ENCODE data around the gene KCNC1. TPM values are rescaled to one million over a fixed set of nuclear protein-coding genes. Genes with fewer than 3 reads are reported as not detected.
A peak's percentile ranks its signal among the peaks of the same experiment; 100 is the strongest.

Gene KCNC1
- total and polyA plus RNA-seq, 9 of the 15 experiments (the other 6 are each of a cell fraction or from before 2014, with no cell fraction given), result 0.05 to 0.08 TPM; not detected in 7

DNA sequence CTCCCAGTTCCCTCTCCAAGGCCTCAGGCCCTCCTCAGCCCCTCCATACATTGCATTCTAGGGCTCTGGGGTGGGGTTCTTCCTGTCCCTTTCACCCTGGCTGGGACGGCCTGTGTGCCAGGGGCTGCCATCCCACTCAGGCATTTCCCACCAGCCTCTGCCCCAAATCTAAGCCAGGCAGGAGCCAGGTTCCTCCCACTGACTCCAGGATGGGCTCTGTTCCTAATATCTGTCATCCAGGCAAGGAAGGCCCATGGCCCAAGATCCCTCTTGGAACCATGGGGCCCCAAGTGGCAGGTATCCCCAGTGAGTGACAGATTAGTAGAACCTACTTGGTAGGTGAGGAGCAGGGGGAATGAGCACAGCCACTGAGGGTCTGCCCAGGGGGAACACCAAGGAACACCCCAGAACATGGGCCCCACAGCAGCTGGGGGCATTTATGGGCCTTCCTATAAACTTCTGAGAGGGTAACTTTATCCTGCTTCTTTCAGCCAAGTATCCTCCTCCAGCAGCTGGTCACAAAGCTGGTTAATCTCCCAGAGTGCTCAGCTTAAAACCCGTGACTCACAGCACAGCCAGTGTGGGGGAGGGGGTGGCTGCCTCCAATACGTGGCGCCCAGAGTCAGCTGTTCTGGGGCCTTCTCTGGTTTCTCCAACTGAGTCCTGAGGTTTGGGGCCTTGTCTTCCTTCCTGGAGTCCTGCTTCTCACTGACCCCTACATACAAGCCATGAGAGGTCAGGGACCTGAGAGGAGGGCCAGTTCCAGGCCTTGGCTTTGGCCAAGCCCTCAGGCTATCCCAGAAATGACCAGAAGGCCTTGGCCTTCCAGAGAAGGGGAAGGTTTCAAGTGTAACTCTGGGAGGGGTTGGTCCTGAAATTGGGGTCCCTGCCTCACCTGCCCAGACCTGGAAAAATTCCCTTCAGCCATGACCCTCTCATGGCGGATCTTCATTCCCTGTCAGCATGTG, 35.1 kb upstream of the KCNC1 start (continued):
- TF ChIP-seq, protein P1, sequence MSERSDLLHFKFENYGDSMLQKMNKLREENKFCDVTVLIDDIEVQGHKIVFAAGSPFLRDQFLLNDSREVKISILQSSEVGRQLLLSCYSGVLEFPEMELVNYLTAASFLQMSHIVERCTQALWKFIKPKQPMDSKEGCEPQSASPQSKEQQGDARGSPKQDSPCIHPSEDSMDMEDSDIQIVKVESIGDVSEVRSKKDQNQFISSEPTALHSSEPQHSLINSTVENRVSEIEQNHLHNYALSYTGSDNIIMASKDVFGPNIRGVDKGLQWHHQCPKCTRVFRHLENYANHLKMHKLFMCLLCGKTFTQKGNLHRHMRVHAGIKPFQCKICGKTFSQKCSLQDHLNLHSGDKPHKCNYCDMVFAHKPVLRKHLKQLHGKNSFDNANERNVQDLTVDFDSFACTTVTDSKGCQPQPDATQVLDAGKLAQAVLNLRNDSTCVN (CRISPR knock-in tag; IDR thresholded peaks at IDR 0.05), result no peak
- TF ChIP-seq, protein P2, sequence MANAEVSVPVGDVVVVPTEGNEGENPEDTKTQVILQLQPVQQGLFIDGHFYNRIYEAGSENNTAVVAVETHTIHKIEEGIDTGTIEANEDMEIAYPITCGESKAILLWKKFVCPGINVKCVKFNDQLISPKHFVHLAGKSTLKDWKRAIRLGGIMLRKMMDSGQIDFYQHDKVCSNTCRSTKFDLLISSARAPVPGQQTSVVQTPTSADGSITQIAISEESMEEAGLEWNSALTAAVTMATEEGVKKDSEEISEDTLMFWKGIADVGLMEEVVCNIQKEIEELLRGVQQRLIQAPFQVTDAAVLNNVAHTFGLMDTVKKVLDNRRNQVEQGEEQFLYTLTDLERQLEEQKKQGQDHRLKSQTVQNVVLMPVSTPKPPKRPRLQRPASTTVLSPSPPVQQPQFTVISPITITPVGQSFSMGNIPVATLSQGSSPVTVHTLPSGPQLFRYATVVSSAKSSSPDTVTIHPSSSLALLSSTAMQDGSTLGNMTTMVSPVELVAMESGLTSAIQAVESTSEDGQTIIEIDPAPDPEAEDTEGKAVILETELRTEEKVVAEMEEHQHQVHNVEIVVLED (CRISPR knock-in tag; IDR thresholded peaks at IDR 0.05), result no peak
- peak; percentile 77 for TF ChIP-seq JUND (IDR thresholded peaks at IDR 0.05; ENCODE audit: borderline replicate concordance, low read depth, low read length)
- peak; percentile 61; the same call in 1 of the 3 replicates for TF ChIP-seq JUND (tag; IDR thresholded peaks at IDR 0.05; ENCODE audit: borderline replicate concordance, low read depth, low read length)
- TF ChIP-seq HDAC2 (IDR thresholded peaks at IDR 0.05), result no peak
- TF ChIP-seq GABPA (tag; conservative IDR thresholded peaks at IDR 0.05; ENCODE audit: low read depth), result no peak
- TF ChIP-seq, protein P3, sequence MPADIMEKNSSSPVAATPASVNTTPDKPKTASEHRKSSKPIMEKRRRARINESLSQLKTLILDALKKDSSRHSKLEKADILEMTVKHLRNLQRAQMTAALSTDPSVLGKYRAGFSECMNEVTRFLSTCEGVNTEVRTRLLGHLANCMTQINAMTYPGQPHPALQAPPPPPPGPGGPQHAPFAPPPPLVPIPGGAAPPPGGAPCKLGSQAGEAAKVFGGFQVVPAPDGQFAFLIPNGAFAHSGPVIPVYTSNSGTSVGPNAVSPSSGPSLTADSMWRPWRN (IDR thresholded peaks at IDR 0.05; ENCODE audit: low read depth), result no peak
- no peak for TF ChIP-seq ELF2 (CRISPR knock-in tag; IDR thresholded peaks at IDR 0.05)
- TF ChIP-seq XRCC3 (IDR thresholded peaks at IDR 0.05), result no peak
- no peak for TF ChIP-seq ETV1 (tag; conservative IDR thresholded peaks at IDR 0.05; ENCODE audit: low read depth)
- TF ChIP-seq POLR2H (tag; IDR thresholded peaks at IDR 0.05; ENCODE audit: low read depth), result no peak
- TF ChIP-seq, protein P4, sequence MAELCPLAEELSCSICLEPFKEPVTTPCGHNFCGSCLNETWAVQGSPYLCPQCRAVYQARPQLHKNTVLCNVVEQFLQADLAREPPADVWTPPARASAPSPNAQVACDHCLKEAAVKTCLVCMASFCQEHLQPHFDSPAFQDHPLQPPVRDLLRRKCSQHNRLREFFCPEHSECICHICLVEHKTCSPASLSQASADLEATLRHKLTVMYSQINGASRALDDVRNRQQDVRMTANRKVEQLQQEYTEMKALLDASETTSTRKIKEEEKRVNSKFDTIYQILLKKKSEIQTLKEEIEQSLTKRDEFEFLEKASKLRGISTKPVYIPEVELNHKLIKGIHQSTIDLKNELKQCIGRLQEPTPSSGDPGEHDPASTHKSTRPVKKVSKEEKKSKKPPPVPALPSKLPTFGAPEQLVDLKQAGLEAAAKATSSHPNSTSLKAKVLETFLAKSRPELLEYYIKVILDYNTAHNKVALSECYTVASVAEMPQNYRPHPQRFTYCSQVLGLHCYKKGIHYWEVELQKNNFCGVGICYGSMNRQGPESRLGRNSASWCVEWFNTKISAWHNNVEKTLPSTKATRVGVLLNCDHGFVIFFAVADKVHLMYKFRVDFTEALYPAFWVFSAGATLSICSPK (IDR thresholded peaks at IDR 0.05; ENCODE audit: borderline replicate concordance), result no peak
- TF ChIP-seq MYC (IDR thresholded peaks at IDR 0.05; ENCODE audit: low read depth, low read length), result 0 out of 2 replicates have a peak, but pooled peaks have one; percentile 15
- TF ChIP-seq MYC (CRISPR knock-in tag; IDR thresholded peaks at IDR 0.05; ENCODE audit: borderline replicate concordance, low read depth), result no peak
- no peak for TF ChIP-seq CHCHD3 (CRISPR knock-in tag; IDR thresholded peaks at IDR 0.05)
- TF ChIP-seq HNRNPUL1 (IDR thresholded peaks at IDR 0.05; ENCODE audit: low read length), result no peak
- peak; percentile 23 for TF ChIP-seq TAF9B (IDR thresholded peaks at IDR 0.05; ENCODE audit: partially characterized antibody)
- TF ChIP-seq, protein P5, sequence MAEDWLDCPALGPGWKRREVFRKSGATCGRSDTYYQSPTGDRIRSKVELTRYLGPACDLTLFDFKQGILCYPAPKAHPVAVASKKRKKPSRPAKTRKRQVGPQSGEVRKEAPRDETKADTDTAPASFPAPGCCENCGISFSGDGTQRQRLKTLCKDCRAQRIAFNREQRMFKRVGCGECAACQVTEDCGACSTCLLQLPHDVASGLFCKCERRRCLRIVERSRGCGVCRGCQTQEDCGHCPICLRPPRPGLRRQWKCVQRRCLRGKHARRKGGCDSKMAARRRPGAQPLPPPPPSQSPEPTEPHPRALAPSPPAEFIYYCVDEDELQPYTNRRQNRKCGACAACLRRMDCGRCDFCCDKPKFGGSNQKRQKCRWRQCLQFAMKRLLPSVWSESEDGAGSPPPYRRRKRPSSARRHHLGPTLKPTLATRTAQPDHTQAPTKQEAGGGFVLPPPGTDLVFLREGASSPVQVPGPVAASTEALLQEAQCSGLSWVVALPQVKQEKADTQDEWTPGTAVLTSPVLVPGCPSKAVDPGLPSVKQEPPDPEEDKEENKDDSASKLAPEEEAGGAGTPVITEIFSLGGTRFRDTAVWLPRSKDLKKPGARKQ (CRISPR knock-in tag; IDR thresholded peaks at IDR 0.05), result no peak
- TF ChIP-seq SRSF7 (optimal IDR thresholded peaks at IDR 0.05; ENCODE audit: low read depth, low read length), result no peak
- 0 out of 2 replicates have a peak, but pooled peaks have one; percentile 31 for TF ChIP-seq ARID1B (IDR thresholded peaks at IDR 0.05)
- 0 out of 2 replicates have a peak, but pooled peaks have one; percentile 19 for TF ChIP-seq SMARCA4 (IDR thresholded peaks at IDR 0.05)

All from K562 (cell line).